DMS153 treated with DMSO at 0.1 percent for 48 hours (cell line): Measurements from ENCODE around the gene UTS2B.
"Not testable (repeated sequence)": the region's sequence is repeated elsewhere in the genome, so short reads cannot be mapped to it uniquely, and the experiment has no call there.

Experiments used
- DNase-seq: peaks from one replicate; lab custom pipeline; 2025; ENCODE audit not compliant: unreplicated experiment; lab: John Stamatoyannopoulos, UW

Gene UTS2B

DNA sequence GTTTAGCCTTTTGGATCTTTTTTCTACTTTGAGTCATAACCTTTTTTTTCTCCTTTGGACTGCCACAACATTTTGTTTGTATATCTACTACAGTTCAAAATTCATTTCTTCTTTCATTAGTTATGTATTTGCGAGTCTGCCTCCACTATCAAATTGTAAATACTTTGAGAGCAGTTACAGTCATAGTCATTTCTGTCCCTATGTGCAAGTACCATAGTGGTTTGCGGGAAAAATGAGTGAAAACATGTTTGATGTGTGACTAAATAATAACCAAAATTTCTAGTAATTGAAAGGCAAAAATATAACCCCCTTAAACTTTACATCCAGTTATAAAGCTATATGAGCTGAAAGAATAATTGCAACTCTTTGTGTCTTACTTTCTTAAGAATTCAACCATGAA lies 46.9 kb downstream of the UTS2B start:
- DNase-seq, result no peak

DNA sequence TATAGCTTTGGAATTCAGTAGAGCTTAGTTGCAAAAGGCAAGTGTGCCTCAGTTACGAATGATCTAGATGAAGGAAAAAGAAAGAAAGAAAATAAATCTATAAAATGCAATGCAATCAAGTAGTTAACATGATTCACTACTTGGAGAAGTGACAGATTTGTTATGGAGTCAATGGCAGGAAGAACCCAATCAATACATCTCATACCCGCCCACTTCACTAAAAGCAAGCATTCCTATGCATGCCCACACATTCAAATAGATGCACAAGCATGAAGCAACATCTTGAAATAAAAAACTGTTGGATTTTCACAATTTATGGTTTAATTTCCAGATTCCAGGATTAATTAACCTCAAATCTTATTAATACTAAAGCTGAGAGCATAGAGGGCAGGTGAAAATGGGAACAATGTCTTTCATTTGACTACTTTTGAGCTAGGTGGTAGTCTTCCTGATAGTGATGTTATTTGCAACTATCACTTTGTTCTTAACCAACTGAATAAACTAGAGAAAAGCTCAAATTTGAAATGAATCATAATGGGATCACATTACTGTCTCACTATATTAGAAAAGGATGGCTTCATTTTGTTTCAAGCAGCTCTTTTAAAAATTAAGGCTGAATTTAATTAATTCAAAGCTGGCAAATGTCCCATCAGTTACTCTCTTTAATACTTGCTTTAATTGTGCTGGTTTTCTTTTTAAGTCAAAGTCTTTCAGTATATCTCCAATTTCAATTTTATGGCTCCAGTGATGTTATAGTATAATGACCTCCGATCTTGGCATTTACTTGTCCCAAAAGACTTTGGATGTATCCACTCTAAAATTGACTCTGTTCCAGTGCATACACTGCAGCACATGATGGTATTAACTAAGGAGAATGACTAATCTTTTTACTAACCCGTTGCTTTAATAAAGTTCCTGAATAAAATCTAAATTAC lies 47.8 kb downstream of the UTS2B start:
- no peak for DNase-seq

- no peak for DNase-seq
Measured at GRCh38 chr3:191280882-191281281, 49.4 kb downstream of the UTS2B start.

GRCh38 chr3:191280111-191280510 lies 50.2 kb downstream of the UTS2B start:
- DNase-seq, result no peak

DNA sequence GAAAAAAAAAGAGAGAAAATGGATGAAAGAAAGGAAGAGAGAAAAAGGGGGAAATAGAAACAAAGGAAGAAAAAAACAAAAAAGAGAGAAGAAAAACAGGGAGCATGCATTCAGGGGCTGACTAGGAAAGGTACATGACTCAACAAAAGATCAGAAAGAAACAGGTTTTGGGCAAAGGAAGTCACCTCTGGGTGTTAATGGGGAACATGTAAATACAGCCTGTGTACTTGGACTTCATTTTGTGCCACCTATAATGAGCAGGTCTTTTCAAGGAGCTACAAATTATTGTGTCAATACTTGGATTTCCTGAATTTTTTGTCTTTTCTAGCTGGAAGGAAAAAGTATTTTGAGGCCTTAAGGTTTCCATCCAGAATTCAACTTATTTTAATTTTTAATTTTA lies 54.6 kb downstream of the UTS2B start:
- no peak for DNase-seq

DNA sequence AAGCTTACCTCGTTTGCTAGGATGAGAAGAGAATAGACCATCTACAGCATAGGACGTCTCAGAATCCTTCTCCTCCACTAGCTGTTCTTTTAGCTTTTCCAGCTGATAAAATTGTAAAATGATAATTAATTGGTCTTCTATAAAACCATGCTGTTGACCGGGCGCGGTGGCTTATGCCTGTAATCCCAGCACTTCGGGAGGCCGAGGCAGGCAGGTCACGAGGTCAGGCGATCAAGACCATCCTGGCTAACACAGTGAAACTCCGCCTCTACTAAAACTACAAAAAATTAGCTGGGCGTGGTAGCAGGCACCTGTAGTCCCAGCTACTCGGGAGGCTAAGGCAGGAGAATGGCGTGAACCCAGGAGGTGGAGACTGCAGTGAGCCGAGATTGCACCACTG lies 55.1 kb downstream of the UTS2B start:
- not testable (repeated sequence) for DNase-seq

DNA sequence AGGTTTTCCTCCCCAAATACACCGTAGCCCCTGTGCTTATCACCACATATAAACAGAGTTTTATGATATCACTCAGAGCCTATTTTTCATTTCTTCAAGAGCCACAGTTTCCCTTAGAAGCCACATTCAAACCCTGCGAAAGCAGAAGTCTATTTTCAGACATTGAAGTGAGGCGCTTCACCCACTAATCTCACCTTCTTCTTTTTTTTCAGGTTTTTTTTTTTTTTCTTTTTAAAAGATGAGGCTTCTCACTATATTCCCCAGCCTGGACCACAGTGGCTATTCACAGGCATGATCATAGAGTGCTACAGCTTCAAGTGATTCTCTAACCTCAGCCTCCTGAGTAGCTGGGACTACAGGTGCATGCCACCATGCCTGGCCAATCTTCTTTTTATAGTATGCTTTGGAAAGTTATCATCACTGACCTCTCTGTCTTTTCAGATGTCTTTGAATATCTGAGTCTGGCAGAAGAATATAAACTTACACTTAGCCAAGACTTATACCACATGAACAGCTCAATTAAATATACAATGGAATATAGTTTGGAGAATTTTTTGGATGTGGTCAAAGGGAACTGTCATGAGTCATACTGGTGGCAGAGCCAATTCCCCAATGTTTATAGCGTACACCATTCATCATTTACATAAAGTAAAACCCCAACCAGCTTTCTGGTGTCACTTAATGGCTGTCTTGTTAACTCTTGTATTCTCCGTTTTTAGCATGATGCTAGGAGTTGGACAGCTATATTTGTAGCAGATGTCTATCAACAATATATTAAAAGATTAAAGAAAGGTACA lies 60.8 kb downstream of the UTS2B start:
- DNase-seq, result no peak

DNA sequence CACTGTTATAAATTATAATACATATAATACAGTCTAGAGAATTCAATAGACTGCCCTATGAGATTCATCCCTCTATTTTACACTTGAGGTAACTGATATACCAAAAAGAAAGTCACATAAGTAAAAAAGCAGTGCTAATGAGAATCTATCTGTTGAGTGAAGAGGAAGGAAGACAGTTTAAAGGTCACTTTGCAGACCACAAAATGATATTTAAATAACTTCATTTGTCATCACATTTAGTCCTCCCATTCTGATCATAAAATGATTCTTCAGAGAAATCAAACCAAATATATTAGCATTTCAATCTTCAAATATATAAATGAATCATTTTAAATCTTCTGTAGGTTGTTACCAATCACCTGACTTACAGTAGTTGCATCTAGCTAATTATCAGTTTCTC lies 61.6 kb downstream of the UTS2B start:
- no peak for DNase-seq

DNA sequence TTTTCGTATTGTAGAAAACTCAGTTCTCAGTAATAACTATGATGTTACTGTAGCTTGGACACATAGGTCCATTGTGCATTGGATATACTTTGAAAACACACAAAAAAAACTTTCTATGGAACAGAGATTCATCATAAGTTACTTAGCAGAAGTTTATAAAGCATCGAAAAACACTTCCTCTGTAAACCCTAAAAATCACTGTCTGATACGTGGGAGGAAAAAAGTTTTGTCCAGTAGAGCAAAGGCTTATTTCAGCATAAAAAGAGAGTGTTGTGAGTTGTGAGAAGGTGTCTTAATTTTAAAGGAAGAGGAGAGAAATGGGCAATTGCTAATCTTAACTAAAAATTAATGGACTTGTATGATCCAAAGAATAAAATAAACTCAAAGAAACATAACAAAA lies 66.5 kb downstream of the UTS2B start:
- DNase-seq, result no peak

GRCh38 chr3:191263365-191263764 lies 67.0 kb downstream of the UTS2B start:
- no peak for DNase-seq

GRCh38 chr3:191262650-191263049 lies 67.7 kb downstream of the UTS2B start:
- DNase-seq, result no peak

DNA sequence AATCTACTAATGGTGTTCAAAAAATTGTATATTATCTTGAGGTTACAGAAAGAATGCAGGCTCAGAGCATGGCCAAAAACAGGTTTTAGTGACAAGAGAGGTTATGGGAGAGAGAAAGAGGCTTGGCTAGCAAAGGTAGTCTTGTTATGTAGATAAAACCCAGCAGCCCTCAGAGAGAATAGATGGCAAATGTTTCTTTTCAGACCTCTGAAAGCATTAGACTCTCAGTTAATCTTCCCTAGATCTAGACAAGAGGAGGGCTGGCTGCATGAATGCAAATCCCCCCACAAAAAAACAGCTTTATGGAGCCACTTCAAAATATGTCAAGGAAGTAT lies 69.1 kb downstream of the UTS2B start:
- no peak for DNase-seq

- no peak for DNase-seq
Measured at GRCh38 chr3:191260431-191261303, 69.7 kb downstream of the UTS2B start.

DNA sequence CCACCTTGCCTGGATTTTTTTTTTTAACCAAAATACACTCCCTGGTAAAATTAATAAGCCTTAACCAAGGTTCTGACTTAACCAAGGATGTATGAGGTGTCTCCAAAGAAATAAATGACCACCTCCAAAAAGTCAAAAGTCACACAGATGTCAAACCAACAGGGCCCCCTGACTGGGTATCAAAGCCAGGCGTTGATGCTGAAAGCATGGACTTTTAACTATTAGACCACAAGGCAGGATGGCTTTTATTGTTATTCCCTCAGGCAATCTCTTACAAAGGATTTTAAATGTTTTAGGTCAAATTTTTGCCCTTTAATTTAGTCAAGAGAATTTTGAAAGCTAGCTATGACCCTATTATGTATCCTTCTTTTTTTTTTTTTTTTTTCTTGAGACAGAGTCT lies 70.8 kb downstream of the UTS2B start:
- no peak for DNase-seq

GRCh38 chr3:191257286-191257685 lies 73.0 kb downstream of the UTS2B start:
- no peak for DNase-seq

GRCh38 chr3:191256405-191256804 lies 73.9 kb downstream of the UTS2B start:
- no peak for DNase-seq

DNA sequence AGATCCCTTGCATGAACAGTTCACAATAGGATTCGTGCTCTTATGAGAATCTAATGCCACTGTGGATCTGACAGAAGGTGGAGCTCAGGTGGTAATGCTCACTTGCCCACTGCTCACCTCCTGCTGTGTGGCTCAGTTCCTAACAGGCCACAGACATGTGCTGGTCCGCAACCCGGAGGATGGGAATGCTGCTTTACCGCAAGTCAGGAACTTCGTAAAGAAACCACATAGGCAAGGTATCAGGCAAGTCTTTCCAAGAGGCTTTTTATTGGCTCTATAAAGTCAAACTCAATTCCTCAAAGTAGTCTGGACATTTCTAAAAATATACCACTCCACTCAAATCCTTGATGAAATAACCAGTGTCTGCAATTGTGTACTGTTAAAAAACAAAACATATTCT lies 75.2 kb downstream of the UTS2B start:
- no peak for DNase-seq

DNA sequence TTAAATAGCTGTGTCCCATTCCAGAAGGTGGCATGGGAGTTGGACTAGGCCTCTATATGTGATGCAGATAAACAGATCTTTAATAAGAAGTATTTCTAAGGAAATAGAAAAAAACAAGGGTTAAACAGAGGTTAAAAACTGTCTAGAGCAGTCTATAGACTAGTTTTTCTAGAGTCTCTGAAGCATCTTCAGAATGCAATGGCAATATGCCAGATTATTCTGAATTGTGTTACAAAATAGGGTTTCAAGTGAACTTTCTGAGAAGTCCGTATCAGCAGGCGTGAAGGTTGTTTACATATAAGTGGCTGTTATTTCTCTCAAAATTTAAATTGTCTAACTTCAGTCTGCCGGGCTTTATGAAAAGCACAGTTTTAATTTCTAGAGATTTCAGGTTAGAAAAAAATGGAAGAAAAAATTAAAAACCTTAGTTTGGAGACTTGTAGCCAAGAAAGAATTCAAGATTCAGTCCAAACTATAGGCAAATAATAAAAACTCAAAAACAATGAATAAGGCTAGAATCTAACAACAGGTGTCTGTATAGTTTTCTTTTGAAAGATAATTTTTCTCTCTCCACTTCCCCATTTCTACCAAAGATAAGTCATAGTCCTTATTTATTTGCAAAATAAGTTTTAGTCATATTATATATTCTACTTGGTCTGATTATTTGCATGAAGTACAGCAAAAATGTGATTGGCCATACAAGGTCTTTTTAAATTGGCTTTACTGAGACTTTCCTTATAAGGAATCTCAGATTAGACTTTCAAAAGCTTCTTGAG lies 76.0 kb downstream of the UTS2B start:
- no peak for DNase-seq

DNA sequence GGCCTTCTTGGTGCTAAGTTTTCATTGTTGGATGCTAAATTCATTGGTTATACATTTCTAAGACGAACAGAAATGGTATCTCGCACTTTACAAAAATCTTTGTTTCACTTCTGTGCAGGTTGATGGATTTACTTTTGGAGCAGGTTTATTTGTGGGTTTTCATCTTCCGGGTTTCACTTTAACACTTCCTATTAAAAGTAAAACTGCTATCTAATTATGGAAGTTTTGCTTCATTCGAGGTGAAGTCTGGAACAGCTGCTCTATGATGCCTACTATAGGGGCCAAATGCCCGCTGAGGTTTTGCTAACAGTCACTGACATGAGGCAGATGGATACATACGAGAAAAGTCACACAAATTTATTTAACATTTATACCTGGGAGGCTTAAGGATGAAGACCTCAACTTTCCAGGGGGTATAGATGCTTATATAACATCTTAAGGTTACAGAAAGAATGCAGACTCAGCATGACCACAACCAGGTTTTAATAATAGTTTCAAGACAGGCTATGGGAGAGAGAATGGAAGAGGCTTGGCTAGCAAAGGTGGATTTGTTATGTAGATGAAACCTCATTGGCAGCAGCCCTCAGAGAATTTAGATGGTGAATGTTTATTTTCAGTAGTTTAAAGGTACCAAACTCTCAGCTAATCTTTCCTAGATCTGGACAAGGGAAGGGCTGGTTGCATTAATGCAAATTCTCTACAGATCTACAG lies 77.1 kb downstream of the UTS2B start:
- no peak for DNase-seq

GRCh38 chr3:191246630-191247029 lies 83.7 kb downstream of the UTS2B start:
- DNase-seq, result no peak
